GM12892 (cell line): ENCODE results near the gene TBC1D22A.

Experiments used
- POLR2A ChIP-seq: IDR thresholded peaks from 2 replicates; pipeline ENCODE4 v1.6.1; 2011; ENCODE audit warnings: low read depth, low read length, control low read depth
- POLR2AphosphoS5 ChIP-seq: IDR thresholded peaks from 2 replicates; pipeline ENCODE4 v1.6.1; 2011; ENCODE audit warnings: low read depth, low read length, control low read depth
- TAF1 ChIP-seq: IDR thresholded peaks from 2 replicates; pipeline ENCODE4 v1.6.1; 2011; ENCODE audit warnings: low read depth, mild to moderate bottlenecking, control low read depth, low read length, borderline replicate concordance

- TF ChIP-seq POLR2AphosphoS5 (no peak), POLR2A (no peak), TAF1 (no peak)
These were observed 290.7 kb downstream of the TBC1D22A start for GRCh38 chr22:47053013-47053725.
